GM23248 (cell line): Measurements from ENCODE around the gene TNIK. TPM values are rescaled to one million over a fixed set of nuclear protein-coding genes. Genes with fewer than 3 reads are reported as not detected.

Source experiments
- DNase-seq: peaks from one replicate; pipeline ENCODE4 v3.0.0-alpha.2; 2015
- H2AFZ ChIP-seq: fragments of 200-600 bp; sonication (generic); 2 replicates; pipeline ENCODE4 v1.6.1; 2016; ENCODE audit warnings: antibody characterized with exemption
- H3F3A ChIP-seq: fragments of 200-600 bp; sonication (generic); 2 replicates; pipeline ENCODE4 v1.6.1; 2016; ENCODE audit warnings: mild to moderate bottlenecking, antibody characterized with exemption, mixed run types; ENCODE audit not compliant: insufficient read depth
- H3K27ac ChIP-seq: fragments of 200-600 bp; sonication (generic); 2 replicates; pipeline ENCODE4 v1.5.1; 2016; ENCODE audit warnings: mild to moderate bottlenecking
- H3K27me3 ChIP-seq: fragments of 200-600 bp; sonication (generic); replicated peaks from 2 replicates; pipeline ENCODE4 v1.6.1; 2016; ENCODE audit warnings: mild to moderate bottlenecking; ENCODE audit not compliant: insufficient read depth
- H3K36me3 ChIP-seq: fragments of 200-600 bp; sonication (generic); 2 replicates; pipeline ENCODE4 v1.6.1; 2016; ENCODE audit warnings: low read depth, mild to moderate bottlenecking
- H3K4me1 ChIP-seq: fragments of 200-600 bp; sonication (generic); 2 replicates; pipeline ENCODE4 v1.6.1; 2016; ENCODE audit warnings: mild to moderate bottlenecking; ENCODE audit not compliant: insufficient read depth
- H3K4me2 ChIP-seq: fragments of 200-600 bp; sonication (generic); one replicate; pipeline ENCODE4 v1.6.1; 2016; ENCODE audit warnings: mild to moderate bottlenecking; ENCODE audit not compliant: unreplicated experiment
- H3K4me3 ChIP-seq: fragments of 200-600 bp; sonication (generic); 2 replicates; pipeline ENCODE4 v1.5.1; 2016; ENCODE audit warnings: mild to moderate bottlenecking
- H3K79me2 ChIP-seq: fragments of 200-600 bp; sonication (generic); 2 replicates; pipeline ENCODE4 v1.6.1; 2016; ENCODE audit warnings: mild to moderate bottlenecking; ENCODE audit not compliant: insufficient read depth
- H3K9ac ChIP-seq: fragments of 200-600 bp; sonication (generic); 2 replicates; pipeline ENCODE4 v1.6.1; 2016; ENCODE audit warnings: mild to moderate bottlenecking
- H3K9me2 ChIP-seq: fragments of 200-600 bp; sonication (generic); 2 replicates; pipeline ENCODE4 v1.6.1; 2016; ENCODE audit warnings: mixed run types, mild to moderate bottlenecking, moderate library complexity; ENCODE audit not compliant: insufficient read depth
- H3K9me3 ChIP-seq: fragments of 200-600 bp; sonication (generic); one replicate; pipeline ENCODE4 v1.6.1; 2017; ENCODE audit warnings: low read depth
- H4K20me1 ChIP-seq: fragments of 200-600 bp; sonication (generic); 2 replicates; pipeline ENCODE4 v1.6.0; 2016; ENCODE audit not compliant: insufficient read depth
- EZH2 ChIP-seq: fragments of 200-600 bp; sonication (generic); IDR thresholded peaks from 2 replicates; pipeline ENCODE4 v1.6.1; 2018; ENCODE audit warnings: antibody characterized with exemption, mild to moderate bottlenecking; ENCODE audit not compliant: insufficient read depth, poor library complexity, severe bottlenecking
- EZH2phosphoT487 ChIP-seq: fragments of 200-600 bp; sonication (generic); IDR thresholded peaks from 2 replicates; pipeline ENCODE4 v1.6.1; 2018; ENCODE audit warnings: antibody characterized with exemption, moderate library complexity, mild to moderate bottlenecking, low read depth; ENCODE audit not compliant: insufficient read depth
- WGBS, 2 experiments: methylation state at CpG; one replicate each; pipeline ENCODE4 v1.1.6; 2015 to 2017; ENCODE audit warnings: low lambda C conversion rate in 2 of 2, low coverage in 1 of 2; ENCODE audit errors: missing lambda C conversion rate in 2 of 2; 5-methylcytosine and 5-hydroxymethylcytosine counted together
- in situ Hi-C: fragments of 300-500 bp; cut with MboI; formaldehyde crosslinking; loops from 2 replicates; pipeline ENCODE4 v1.15.0; 2020
- polyA plus RNA-seq: library from polyadenylated mRNA; unstranded; fragments of >200 nt; fragmentation: Nextera tagmentation; extraction: Ambion mirVana; gene quantifications from 2 replicates; pipeline ENCODE4 v1.2.1, GENCODE V29; 2016
- total RNA-seq: library from RNA; depleted of rRNA; stranded (reverse); fragments of >200 nt; shearing (Covaris generic); gene quantifications from 2 replicates; pipeline ENCODE4 v1.2.3, GENCODE V29; 2014

The TNIK gene
- total and polyA plus RNA-seq, 2 experiments from 2014 or later, result 0.80 to 2.3 TPM

DNA sequence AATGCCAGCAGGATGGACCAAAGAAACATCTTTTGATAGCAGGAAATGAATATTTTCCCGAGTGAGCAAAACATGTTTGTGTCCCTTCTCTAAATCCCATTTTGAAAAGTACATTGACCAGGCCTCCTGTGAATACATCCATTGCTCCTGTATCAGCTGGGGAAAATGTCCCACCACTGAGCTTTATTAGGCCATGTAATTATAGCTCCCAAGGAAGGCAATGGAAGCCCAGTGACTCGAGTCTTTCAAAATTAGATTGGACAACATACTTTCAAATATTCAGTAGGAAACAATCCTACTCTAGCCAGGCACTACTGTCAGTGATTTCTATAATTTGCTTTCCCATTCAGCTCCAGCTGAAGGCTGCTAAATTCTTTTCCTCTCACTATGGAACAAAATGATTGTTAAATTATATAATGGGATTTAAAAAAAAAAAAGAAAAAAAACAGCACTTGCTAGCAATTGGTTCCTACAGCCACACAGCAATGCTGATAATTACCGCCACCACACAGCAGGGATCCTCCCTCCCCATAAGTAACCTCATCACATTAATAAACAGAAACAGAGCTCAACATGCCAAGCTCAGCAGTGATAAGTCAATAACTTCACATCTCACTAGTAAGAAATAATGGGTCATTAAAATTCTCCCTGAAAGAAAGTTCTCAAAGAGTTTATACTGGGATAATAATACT, 261.3 kb downstream of the TNIK start:
- WGBS, 2 experiments, result 93 to 94% methylated on average over 3 of the region's 3 CpGs
- in situ Hi-C loops, result loop anchor here (25.0 kb wide), 1 partner anchor 363 kb away; no protein-coding TSS in a partner anchor
- TF ChIP-seq EZH2phosphoT487 (no peak), EZH2 (no peak)

GRCh38 chr3:171195686-171196085, 264.5 kb downstream of the TNIK start:
- TF ChIP-seq EZH2 (no peak), EZH2phosphoT487 (no peak)
- 63 to 84% methylated on average over 1 of the region's 1 CpG for WGBS, 2 experiments

More for the DNA sequence above, 261.3 kb downstream of the TNIK start:
- Histone ChIP-seq H3F3A (no peaks in the 10 kb centered on the region), H3K4me3 (no peak overlapping the region), H3K9ac (no peak overlapping the region), H3K79me2 (no peaks in the 10 kb centered on the region), H3K4me2 (no peak overlapping the region), H3K9me3 (no peaks in the 10 kb centered on the region), H2AFZ (no peak overlapping the region), H3K9me2 (no peaks in the 10 kb centered on the region), H3K4me1 (no peaks in the 10 kb centered on the region), H3K36me3 (no peaks in the 10 kb centered on the region), H4K20me1 (no peaks in the 10 kb centered on the region), H3K27me3 (no peaks in the 10 kb centered on the region), H3K27ac (no peak overlapping the region)
- no peak for DNase-seq

DNA sequence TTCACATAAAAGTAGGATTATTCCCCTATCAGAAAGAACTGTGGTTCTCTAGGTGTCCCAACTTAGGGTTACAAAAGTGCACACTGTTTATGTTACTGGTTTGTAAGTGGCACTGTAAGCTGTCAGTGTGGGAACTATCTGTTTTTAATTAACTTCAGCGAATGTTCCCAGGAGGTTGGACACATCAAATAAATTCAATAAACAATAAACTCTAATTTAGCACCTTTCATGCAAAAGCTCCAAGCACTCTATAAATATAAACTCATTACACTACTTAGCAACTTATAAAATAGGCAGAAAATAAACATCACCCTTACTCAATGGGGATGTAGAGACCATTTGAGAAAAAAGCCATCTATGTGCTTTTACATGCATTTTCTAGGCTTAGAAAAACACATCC, 265.2 kb downstream of the TNIK start:
- in situ Hi-C loops, result loop anchor here (25.0 kb wide), 1 partner anchor 367 kb away; no protein-coding TSS in a partner anchor
- no peak overlapping the region for H3K27ac ChIP-seq
- no peak for DNase-seq

More at GRCh38 chr3:171195686-171196085, 264.5 kb downstream of the TNIK start:
- no peak overlapping the region for H2AFZ ChIP-seq
- peaks cover 16% of the 10 kb centered on the region for H3K4me1 ChIP-seq
- H3K36me3 ChIP-seq, result no peaks in the 10 kb centered on the region
- H3K27ac ChIP-seq, result no peak overlapping the region
- H3K27me3 ChIP-seq, result no peaks in the 10 kb centered on the region
- no peak overlapping the region for H3K9ac ChIP-seq
- in situ Hi-C loops, result loop anchor here (25.0 kb wide), 1 partner anchor 367 kb away; no protein-coding TSS in a partner anchor
- DNase-seq, result no peak
- H3K4me3 ChIP-seq, result no peak overlapping the region
- no peaks in the 10 kb centered on the region for H3K9me3 ChIP-seq
- peaks cover 13% of the 10 kb centered on the region for H3F3A ChIP-seq
- H3K9me2 ChIP-seq, result no peaks in the 10 kb centered on the region
- no peaks in the 10 kb centered on the region for H4K20me1 ChIP-seq
- no peak overlapping the region for H3K4me2 ChIP-seq
- no peaks in the 10 kb centered on the region for H3K79me2 ChIP-seq

GRCh38 chr3:171193693-171194092, 266.5 kb downstream of the TNIK start:
- TF ChIP-seq EZH2phosphoT487, result no peak
- no peak for TF ChIP-seq EZH2
- Histone ChIP-seq H4K20me1 (no peaks in the 10 kb centered on the region), H3K4me3 (no peak overlapping the region), H3K4me2 (no peak overlapping the region), H3K27ac (no peak overlapping the region), H3K9me2 (no peaks in the 10 kb centered on the region), H3K27me3 (no peaks in the 10 kb centered on the region), H2AFZ (no peak overlapping the region), H3F3A (peaks cover 13% of the 10 kb centered on the region), H3K79me2 (no peaks in the 10 kb centered on the region), H3K9me3 (no peaks in the 10 kb centered on the region), H3K9ac (no peak overlapping the region), H3K4me1 (peaks cover 18% of the 10 kb centered on the region), H3K36me3 (no peaks in the 10 kb centered on the region)
- no peak for DNase-seq
- in situ Hi-C loops, result loop anchor here (25.0 kb wide), 1 partner anchor 369 kb away; no protein-coding TSS in a partner anchor
- 94 to 100% methylated on average over 1 of the region's 1 CpG for WGBS, 2 experiments

More for the DNA sequence above, 265.2 kb downstream of the TNIK start:
- H3K4me3 ChIP-seq, result no peak overlapping the region
- H3K4me2 ChIP-seq, result no peak overlapping the region
- WGBS, 2 experiments, result 47 to 95% methylated on average over 1 of the region's 1 CpG
- no peaks in the 10 kb centered on the region for H3K9me2 ChIP-seq
- TF ChIP-seq EZH2, result no peak
- peaks cover 13% of the 10 kb centered on the region for H3F3A ChIP-seq
- no peaks in the 10 kb centered on the region for H3K36me3 ChIP-seq
- H3K9ac ChIP-seq, result no peak overlapping the region
- no peaks in the 10 kb centered on the region for H4K20me1 ChIP-seq
- peaks cover 18% of the 10 kb centered on the region for H3K4me1 ChIP-seq
- no peaks in the 10 kb centered on the region for H3K27me3 ChIP-seq
- no peaks in the 10 kb centered on the region for H3K9me3 ChIP-seq
- no peaks in the 10 kb centered on the region for H3K79me2 ChIP-seq
- H2AFZ ChIP-seq, result no peak overlapping the region
